SU-DHL-6 (cell line): ENCODE results near the gene OTOS.

Experiments
- H2AFZ ChIP-seq: fragments of 200-600 bp; sonication (generic); 2 replicates; pipeline ENCODE4 v1.6.1; 2014; ENCODE audit warnings: low read depth, mild to moderate bottlenecking, moderate library complexity, mixed read lengths, antibody characterized with exemption, low read length; ENCODE audit not compliant: severe bottlenecking
- H3F3A ChIP-seq: fragments of 200-600 bp; shearing (Covaris generic); 2 replicates; pipeline ENCODE4 v1.6.0; 2016; ENCODE audit warnings: antibody characterized with exemption, mild to moderate bottlenecking; ENCODE audit not compliant: insufficient read depth
- H3K27ac ChIP-seq: fragments of 200-600 bp; sonication (generic); 2 replicates; pipeline ENCODE4 v1.5.1; 2016; ENCODE audit warnings: low read depth, mild to moderate bottlenecking, low read length, moderate library complexity, mixed read lengths
- H3K27me3 ChIP-seq: fragments of 200-600 bp; sonication (generic), shearing (Covaris generic); 2 replicates; pipeline ENCODE4 v1.6.0; 2014; ENCODE audit warnings: mild to moderate bottlenecking, low read length
- H3K36me3 ChIP-seq: fragments of 200-600 bp; sonication (generic); 2 replicates; pipeline ENCODE4 v1.6.1; 2014; ENCODE audit warnings: mild to moderate bottlenecking, low read length, mixed read lengths
- H3K4me2 ChIP-seq: fragments of 300-600, 200-600 bp; shearing (Covaris generic), sonication (generic); 2 replicates; pipeline ENCODE4 v1.6.0; 2014; ENCODE audit warnings: low read length, low read depth, mild to moderate bottlenecking; ENCODE audit not compliant: poor library complexity, severe bottlenecking
- H3K4me3 ChIP-seq: fragments of 200-600 bp; sonication (generic); 2 replicates; pipeline ENCODE4 v1.5.1; 2014; ENCODE audit warnings: antibody characterized with exemption, low read length, mild to moderate bottlenecking, mixed read lengths; ENCODE audit not compliant: insufficient read depth, poor library complexity, severe bottlenecking
- H3K79me2 ChIP-seq: fragments of 200-600 bp; sonication (generic); 2 replicates; pipeline ENCODE4 v1.6.1; 2014; ENCODE audit warnings: mild to moderate bottlenecking, low read length, moderate library complexity; ENCODE audit not compliant: insufficient read depth
- H3K9ac ChIP-seq: fragments of 200-600 bp; sonication (generic); 2 replicates; pipeline ENCODE4 v1.7.0; 2014; ENCODE audit warnings: mild to moderate bottlenecking, low read length
- H3K9me2 ChIP-seq: fragments of 200-600 bp; sonication (generic); replicated peaks from 2 replicates; pipeline ENCODE4 v1.6.1; 2014; ENCODE audit warnings: low read length; ENCODE audit not compliant: insufficient read depth
- H3K9me3 ChIP-seq: fragments of 200-600 bp; sonication (generic); 2 replicates; pipeline ENCODE4 v1.6.1; 2014; ENCODE audit warnings: low read length, mixed read lengths; ENCODE audit not compliant: insufficient read depth
- H4K20me1 ChIP-seq: fragments of 200-600 bp; sonication (generic); 2 replicates; pipeline ENCODE4 v1.6.1; 2014; ENCODE audit warnings: low read depth, mild to moderate bottlenecking, antibody characterized with exemption, low read length, moderate library complexity, mixed read lengths
- EZH2phosphoT487 ChIP-seq: fragments of 200-600 bp; sonication (generic), shearing (Covaris generic); conservative IDR thresholded peaks from 2 replicates; pipeline ENCODE4 v1.6.1; 2018; ENCODE audit warnings: mild to moderate bottlenecking, antibody characterized with exemption, low read length, moderate library complexity, mixed read lengths
- TF ChIP-seq, protein P1 (sequence below): fragments of 200-600 bp; sonication (generic); IDR thresholded peaks from one replicate; pipeline ENCODE4 v1.5.1; 2017; ENCODE audit warnings: antibody characterized with exemption, mild to moderate bottlenecking, low read length, moderate library complexity; ENCODE audit not compliant: insufficient read depth, poor library complexity, severe bottlenecking

The OTOS gene

DNA sequence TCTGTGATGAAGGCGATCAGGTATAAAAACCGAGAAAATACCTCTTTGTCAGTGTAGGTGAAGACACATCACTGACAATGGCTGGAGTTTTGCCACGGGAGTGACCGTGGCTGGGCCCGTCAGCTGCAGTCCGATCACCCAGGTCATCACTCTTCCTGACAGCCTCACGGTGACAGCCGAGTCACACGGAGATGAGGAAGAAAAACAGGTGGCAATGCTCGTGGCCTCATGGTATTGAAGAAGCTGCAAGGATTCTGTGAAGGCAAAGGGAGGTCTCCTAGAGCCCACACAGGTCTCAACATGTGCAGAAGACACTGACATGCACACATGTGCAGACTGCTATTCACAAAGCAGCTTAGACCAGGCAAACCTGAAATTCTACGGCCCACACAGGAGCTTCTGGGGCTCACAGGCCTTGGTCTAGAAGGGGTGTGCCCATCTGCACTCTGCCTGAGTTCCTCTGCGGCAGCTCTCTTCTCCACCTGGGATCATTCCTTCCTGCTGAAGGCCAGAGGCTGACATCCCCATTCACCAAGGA, 11.8 kb downstream of the OTOS start:
- Histone ChIP-seq H4K20me1 (no peaks in the 10 kb centered on the region), H3K27me3 (no peaks in the 10 kb centered on the region), H3K79me2 (no peaks in the 10 kb centered on the region), H3K4me3 (no peak overlapping the region), H3K4me2 (no peak overlapping the region), H3K27ac (no peak overlapping the region), H3K36me3 (no peaks in the 10 kb centered on the region), H3F3A (no peaks in the 10 kb centered on the region), H2AFZ (no peak overlapping the region), H3K9ac (no peak overlapping the region), H3K9me3 (no peaks in the 10 kb centered on the region), H3K9me2 (no peaks in the 10 kb centered on the region)
- TF ChIP-seq EZH2phosphoT487, result no peak
- TF ChIP-seq, protein P1, sequence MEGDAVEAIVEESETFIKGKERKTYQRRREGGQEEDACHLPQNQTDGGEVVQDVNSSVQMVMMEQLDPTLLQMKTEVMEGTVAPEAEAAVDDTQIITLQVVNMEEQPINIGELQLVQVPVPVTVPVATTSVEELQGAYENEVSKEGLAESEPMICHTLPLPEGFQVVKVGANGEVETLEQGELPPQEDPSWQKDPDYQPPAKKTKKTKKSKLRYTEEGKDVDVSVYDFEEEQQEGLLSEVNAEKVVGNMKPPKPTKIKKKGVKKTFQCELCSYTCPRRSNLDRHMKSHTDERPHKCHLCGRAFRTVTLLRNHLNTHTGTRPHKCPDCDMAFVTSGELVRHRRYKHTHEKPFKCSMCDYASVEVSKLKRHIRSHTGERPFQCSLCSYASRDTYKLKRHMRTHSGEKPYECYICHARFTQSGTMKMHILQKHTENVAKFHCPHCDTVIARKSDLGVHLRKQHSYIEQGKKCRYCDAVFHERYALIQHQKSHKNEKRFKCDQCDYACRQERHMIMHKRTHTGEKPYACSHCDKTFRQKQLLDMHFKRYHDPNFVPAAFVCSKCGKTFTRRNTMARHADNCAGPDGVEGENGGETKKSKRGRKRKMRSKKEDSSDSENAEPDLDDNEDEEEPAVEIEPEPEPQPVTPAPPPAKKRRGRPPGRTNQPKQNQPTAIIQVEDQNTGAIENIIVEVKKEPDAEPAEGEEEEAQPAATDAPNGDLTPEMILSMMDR, result no peak

DNA sequence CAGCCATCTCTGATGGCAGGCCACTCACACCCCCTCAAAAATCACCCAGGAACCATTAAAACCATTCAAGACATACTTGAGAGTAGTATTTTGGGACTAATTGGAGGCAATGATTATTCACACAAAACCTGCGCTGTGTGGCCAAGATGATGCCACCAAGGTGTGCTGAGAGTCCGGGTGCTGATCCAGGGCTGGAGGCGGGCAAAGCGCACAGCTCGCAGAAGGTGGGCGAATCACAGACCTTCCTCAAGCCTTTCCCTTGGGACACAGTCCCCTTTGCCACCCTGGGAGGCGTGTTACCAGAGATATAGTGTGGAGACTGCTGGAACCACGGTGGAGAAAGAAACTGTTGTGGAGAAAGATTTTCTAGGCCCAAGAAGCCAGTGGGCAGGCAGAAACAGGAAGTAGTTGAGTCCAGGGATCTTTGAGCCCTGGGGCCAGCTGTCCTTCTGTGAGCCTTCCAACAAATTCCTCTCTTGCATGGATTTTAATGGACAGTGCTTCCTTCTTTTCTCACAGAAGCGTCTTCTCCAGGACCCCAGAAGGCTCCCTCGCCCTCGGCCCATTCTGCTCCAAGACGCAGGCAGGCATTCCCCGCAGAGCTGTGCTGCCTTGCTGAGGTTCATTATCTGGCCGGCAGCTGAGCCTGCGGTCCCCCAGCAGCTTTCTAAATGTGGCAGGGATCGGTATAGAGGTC, 12.4 kb downstream of the OTOS start:
- no peak overlapping the region for H3K27ac ChIP-seq

DNA sequence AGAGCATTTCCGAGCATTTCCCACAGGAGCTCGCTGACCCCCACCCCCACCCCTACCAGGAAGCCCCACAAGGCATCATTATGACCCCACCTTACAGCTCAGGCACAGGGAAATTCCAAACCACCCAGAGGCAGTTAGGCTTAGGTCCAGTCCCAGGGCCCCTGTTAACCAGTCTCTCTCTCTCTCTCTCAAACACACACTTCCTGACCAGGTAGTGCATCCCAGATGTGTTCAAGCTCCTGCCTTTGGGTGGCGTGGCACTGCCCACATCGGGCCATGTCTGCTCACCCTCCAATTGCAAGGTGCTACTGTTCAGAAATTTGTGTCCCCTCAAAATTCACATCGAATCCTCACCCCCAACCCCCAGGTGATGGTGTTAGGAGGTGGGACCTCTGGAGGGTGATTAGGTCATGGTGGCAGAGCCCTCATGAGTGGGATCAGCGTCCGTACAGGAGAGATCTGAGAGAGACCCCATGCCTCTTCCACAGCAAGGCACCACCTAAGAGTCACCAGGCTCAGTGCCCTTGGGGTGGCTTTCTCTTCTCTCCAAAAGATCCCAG, 13.2 kb downstream of the OTOS start:
- Histone ChIP-seq H3K4me2 (no peak overlapping the region), H2AFZ (no peak overlapping the region), H3K9me2 (no peaks in the 10 kb centered on the region), H3K9ac (no peak overlapping the region), H3K27ac (no peak overlapping the region), H3F3A (no peaks in the 10 kb centered on the region), H3K36me3 (no peaks in the 10 kb centered on the region), H3K9me3 (no peaks in the 10 kb centered on the region), H3K27me3 (no peaks in the 10 kb centered on the region), H4K20me1 (no peaks in the 10 kb centered on the region), H3K79me2 (no peaks in the 10 kb centered on the region), H3K4me3 (no peak overlapping the region)
- no peak for TF ChIP-seq EZH2phosphoT487
- TF ChIP-seq, protein P1, result no peak

More for the DNA sequence above, 12.4 kb downstream of the OTOS start:
- no peaks in the 10 kb centered on the region for H3K27me3 ChIP-seq
- H3K79me2 ChIP-seq, result no peaks in the 10 kb centered on the region
- no peak overlapping the region for H2AFZ ChIP-seq
- H3K9ac ChIP-seq, result no peak overlapping the region
- H4K20me1 ChIP-seq, result no peaks in the 10 kb centered on the region
- H3F3A ChIP-seq, result no peaks in the 10 kb centered on the region
- no peaks in the 10 kb centered on the region for H3K9me3 ChIP-seq
- TF ChIP-seq, protein P1, result no peak
- TF ChIP-seq EZH2phosphoT487, result no peak
- no peak overlapping the region for H3K4me2 ChIP-seq
- H3K36me3 ChIP-seq, result no peaks in the 10 kb centered on the region
- no peak overlapping the region for H3K4me3 ChIP-seq
- H3K9me2 ChIP-seq, result no peaks in the 10 kb centered on the region
